GM10847 (cell line): ENCODE data around the gene SMIM24.
A peak's percentile ranks its signal among the peaks of the same experiment; 100 is the strongest.

Source experiments
- POLR2A ChIP-seq: IDR thresholded peaks from 2 replicates; pipeline ENCODE4 v1.6.1; 2011; ENCODE audit not compliant: insufficient read length; ENCODE audit errors: extremely low read depth

The SMIM24 gene

GRCh38 chr19:3506384-3507340, 26.3 kb upstream of the SMIM24 start:
- no peak for TF ChIP-seq POLR2A

DNA sequence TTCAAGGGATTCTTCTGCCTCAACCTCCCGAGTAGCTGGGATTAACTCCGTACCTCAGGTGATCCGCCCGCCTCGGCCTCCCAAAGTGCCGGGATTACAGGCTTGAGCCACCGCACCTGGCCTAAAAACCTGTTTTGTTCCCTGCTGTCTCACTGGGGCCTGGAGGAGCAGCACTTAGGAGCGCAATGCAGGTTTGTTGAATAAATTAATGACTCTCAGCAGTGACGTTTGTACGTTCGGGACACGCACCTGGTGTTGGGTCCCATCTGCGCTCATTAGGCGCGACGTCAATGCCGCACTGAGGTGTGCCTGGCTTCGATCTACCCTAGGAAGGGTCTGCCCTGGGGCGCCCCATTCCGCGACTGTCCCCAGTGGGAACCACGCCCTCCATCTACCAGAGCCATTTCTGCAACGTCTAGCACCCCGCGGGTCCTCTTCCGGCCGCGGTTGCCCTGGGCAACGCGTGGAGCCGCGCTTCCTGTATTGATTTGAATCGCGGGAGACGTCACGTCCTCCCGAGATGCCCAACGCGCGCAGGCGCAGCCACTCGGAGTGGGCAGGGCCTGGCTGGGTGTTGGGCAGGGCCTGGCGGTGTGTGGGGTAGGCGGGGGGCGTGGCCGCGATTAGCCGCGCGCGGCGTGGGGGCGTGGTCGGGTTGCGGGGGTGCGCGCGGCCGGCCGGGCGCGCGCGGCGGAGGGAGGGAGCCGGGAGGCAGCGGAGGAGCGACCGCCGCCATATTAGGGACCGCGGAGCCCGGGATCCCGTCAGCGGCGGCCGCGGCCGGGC, 25.5 kb upstream of the SMIM24 start, which contains the start of gene FZR1:
Gene FZR1 (plus strand): TSS at position 714 of the 786 bp plus-strand sequence. CDS start 16,679 bp downstream, outside the sequence.
- TF ChIP-seq POLR2A: peak; percentile 46

- TF ChIP-seq POLR2A: no peak
Observed at GRCh38 chr19:3504735-3505134, 24.4 kb upstream of the SMIM24 start.

- TF ChIP-seq POLR2A: no peak
Observed at GRCh38 chr19:3503036-3503572, 22.8 kb upstream of the SMIM24 start.

DNA sequence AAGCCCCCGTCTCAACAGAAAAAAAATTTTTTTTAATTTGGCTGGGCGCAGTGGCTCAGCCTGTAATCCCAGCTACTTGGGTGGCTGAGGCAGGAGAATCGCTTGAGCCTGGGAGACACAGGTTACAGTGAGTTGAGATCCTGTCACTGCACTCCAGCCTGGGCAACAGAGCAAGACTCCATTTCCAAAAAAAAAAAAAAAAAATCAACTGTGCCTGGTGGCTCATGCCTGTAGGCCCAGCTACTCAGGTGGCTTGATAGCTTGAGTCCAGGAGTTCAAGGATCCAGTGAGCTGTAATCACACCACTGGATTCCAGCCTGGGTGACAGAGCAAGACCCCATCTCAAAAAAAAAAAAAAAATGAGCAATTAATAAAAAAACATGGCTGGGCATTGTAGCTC, 21.5 kb upstream of the SMIM24 start:
- no peak for TF ChIP-seq POLR2A

- peak; percentile 84 for TF ChIP-seq POLR2A
Observed at GRCh38 chr19:3500429-3501101, 20.2 kb upstream of the SMIM24 start, which contains the start of gene DOHH. TSS of gene DOHH (minus strand) at chr19:3500674. CDS start at chr19:3496814, 3,860 bp downstream.

DNA sequence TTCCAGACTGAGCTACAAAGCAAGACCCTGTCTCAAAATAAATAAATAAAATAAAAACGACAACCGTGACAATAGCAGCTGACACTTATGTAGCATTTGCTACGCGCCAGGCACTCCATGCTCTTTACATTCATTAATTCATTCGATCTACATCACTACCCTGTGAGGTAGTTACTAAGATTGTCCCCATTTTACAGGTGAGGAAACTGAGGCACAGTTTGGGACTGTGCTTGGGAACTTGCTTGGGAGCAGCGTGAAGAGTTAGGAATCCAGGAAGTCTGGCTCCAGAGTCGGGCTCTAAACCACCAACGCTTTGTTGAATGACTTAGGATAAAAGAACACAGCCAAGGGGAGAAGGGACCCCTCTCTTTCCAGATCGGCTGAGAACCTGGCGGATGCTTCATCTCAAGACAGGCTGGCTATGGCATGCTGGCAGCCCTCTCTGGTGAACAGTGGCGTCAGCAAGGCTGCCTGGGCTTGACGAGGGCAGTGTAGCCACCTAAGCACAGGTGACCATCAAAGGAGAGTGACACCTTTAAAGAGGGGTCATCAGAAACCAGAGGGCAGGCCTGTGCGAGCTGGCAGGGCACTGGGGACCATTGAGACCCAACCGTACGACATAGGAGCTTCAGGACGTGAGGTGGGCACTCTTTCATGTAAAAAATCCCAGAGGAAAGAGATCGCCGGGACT, 19.6 kb upstream of the SMIM24 start:
- TF ChIP-seq POLR2A: no peak

DNA sequence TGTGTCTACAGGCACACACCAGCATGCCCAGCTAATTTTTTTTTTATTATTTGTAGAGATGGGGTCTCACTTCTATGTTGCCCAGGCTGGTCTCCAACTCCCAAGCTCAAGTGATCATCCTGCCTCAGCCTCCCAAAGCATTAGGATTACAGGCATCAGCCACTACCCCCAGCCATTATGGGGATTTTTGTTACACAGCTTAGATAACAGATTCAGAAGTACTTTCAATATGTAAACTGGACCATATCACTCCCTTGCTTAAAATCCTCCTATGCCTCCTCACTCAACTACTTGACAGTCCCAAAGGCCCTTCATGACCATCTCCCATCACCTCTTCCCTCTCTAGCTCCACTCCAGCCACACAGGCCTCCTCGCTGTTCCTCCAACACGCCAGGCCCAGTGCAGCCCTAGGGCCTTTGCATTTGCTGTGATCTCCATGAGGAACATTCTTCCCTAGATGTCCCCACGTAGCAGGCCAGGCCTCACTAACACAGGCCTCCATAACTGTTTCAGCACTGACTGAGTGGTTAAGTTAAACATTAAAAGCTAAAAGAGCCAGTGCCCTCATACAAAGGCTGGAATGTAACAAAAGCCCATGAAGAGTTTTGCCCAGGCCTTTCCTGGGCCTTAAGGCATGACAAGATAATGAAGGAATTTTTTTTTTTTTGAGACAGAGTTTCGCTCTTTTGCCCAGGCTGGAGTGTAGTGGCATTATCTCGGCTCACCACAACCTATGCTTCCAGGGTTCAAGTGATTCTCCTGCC, 17.6 kb upstream of the SMIM24 start:
- TF ChIP-seq POLR2A: no peak

DNA sequence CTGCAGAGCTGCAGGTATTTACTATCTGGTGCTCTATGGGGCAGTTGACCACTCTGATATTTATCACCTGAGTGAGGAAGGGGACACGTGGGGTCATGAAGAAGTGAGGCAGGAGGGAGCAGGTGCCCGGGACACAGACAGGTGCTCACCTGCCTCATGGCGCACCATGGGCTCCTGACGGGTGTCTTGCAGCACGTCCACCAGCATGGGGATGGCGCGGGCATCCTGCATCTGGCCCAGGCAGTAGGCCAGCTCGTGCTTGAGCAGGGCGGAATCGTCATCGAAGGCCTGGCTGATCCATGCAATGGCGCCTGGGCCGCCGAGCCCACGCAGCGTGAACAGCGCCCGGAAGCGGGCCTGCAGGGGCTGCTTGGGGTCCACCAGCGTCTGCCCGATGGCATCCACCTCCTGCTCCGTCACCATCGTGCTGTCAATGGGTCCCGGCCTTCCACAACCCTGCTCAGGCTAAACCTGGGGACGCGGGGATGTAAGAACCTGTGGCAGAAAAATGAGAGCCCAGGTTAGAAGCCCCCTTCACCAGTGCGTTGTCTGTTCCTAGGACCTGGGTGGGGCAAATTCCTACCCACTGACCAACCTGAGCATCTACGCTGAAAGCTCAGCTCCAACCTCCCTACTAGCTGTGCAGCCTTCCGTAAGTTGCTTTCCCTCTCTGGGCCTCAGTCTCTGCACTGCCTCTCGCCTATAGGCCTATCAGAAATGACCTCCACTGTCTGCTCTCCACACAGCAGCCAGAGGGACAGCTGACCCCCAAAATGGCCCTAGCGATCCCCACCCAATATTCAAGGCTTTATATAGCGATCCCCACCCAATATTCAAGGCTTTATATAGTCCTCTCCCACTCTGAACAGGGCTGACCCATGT, 16.3 kb upstream of the SMIM24 start:
- no peak for TF ChIP-seq POLR2A

GRCh38 chr19:3494559-3494958, 14.2 kb upstream of the SMIM24 start:
- no peak for TF ChIP-seq POLR2A

DNA sequence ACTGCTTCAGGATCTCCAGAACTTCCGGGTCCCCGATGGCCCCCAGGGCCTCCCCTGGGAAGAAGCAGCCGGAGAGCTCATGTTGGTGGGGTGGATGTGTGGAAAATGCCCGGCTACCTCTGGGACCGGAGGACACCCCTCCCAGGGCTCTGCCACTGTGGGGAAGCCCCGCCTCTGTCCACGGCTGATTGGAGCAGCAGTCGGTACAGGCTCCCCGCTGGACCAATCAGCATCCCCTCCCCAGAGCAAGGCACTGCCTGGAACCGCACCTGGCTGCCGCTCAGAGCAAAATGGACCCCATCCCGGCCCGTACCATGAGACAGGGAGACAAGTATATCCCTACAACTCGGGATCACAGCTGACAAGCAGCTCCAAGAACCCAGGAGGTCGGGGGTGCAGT, 13.7 kb upstream of the SMIM24 start:
- TF ChIP-seq POLR2A: no peak

DNA sequence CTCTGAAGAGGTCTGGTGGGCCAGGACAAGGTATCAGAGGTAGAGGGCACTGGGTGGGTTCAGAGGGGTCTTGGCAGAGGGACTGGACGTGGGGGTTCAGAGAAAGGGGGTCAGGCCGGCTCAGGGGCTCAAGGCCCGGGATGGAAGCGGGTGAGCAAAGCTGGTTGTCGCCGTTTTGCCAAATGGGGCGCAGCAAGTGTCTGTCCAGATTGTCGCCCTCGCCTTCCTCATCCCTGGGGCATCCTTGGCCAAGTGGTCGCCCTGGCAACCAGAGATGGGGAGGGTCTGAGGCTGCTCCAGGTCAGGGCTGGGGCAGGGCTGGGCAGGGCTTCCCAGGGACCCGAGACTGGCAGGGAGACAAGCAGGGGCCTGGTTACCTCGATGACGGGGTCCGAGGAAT, 13.3 kb upstream of the SMIM24 start:
- no peak for TF ChIP-seq POLR2A

DNA sequence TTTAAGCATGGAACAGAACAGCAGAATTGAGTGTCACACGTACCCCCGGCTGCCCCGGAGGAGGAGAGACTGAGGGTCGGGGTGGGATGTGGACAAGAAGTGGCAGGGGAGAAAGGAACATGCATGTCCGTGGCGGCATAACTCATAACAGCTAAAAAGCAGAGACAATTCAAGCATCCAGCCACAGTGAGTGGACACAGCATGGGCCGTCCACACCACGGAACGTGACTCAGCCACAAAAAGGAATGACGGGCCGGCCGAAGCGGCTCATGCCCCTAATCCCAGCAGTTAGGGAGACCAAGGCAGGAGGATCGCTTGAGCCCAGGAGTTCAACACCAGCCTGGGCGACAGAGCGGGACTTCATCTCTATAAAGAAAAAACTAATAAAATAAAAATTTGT, 12.6 kb upstream of the SMIM24 start:
- no peak for TF ChIP-seq POLR2A
